Type B pancreatic cell (in vitro differentiated cells): ENCODE measurements around the gene TEX51. TPM values are rescaled to one million over a fixed set of nuclear protein-coding genes. Genes with fewer than 3 reads are reported as not detected.

Experiments used
- DNase-seq: peaks from one replicate; pipeline ENCODE4 v3.0.0; 2021; ENCODE audit warnings: mixed read lengths; ENCODE audit not compliant: unreplicated experiment; ENCODE audit errors: extremely low spot score
- H3K27ac Mint-ChIP-seq: 2 replicates; pipeline ENCODE4 v1.8.0; 2021; ENCODE audit warnings: mild to moderate bottlenecking, mixed read lengths
- H3K27me3 Mint-ChIP-seq: 2 replicates; pipeline ENCODE4 v1.8.0; 2021; ENCODE audit warnings: mixed read lengths
- H3K36me3 Mint-ChIP-seq: 2 replicates; pipeline ENCODE4 v1.8.0; 2021; ENCODE audit warnings: mixed read lengths
- H3K4me1 Mint-ChIP-seq: one replicate; pipeline ENCODE4 v1.8.0; 2021; ENCODE audit warnings: mixed read lengths; ENCODE audit not compliant: unreplicated experiment
- H3K4me3 Mint-ChIP-seq: 2 replicates; pipeline ENCODE4 v1.8.0; 2021; ENCODE audit warnings: mild to moderate bottlenecking, mixed read lengths
- H3K9me3 Mint-ChIP-seq: 2 replicates; pipeline ENCODE4 v1.8.0; 2021; ENCODE audit warnings: mixed read lengths
- total RNA-seq: library from RNA; stranded (reverse); gene quantifications from 2 replicates; pipeline ENCODE4 v1.2.1, GENCODE V29; 2021; ENCODE audit warnings: low replicate concordance
- TF ChIP-seq, protein P1 (sequence below): fragments of 200-600 bp; sonication (generic); conservative IDR thresholded peaks from 2 replicates; pipeline ENCODE4 v1.5.0; 2021; ENCODE audit warnings: antibody characterized with exemption, mild to moderate bottlenecking

Gene TEX51
- total RNA-seq, 1 donor from 2014 or later, result not detected

DNA sequence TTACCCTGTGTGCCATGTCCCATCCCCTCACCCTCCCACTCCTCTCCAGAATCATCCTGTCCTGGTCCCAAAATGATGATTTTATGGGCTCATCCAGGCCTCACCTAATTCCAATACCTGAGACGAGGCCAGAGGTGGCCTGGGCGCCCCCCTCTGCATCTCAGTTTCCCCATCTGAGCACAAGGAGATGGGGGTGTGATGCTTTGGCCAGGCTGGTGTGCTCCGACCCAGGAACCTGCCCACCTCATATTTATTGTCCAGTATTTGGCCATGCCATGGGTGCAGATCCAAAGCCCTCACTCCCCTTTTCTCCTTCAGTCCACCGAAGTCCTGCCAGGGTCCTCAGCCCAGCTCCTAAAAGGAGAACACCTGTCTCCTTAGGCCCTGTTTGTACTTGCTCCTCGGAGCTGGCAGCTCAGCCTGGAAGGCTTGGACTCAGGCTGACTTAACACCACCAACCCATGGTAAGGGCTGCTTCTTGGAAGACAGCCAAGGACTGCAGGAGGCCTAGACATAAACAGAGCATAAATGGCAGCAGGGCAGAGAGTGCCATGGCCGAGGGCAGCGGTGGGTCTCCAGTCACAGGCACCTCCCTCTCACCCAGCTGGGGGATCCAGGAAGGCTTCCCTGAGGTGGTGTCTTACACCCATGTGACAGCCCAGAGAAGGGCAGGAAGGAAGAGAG is 3.6 kb downstream of the TEX51 start:
- peaks cover 10% of the 10 kb centered on the region for H3K27me3 Mint-ChIP-seq
- H3K4me1 Mint-ChIP-seq, result no peaks in the 10 kb centered on the region
- H3K27ac Mint-ChIP-seq, result no peak overlapping the region
- peak; percentile 34 for DNase-seq
- H3K4me3 Mint-ChIP-seq, result no peak overlapping the region
- no peaks in the 10 kb centered on the region for H3K36me3 Mint-ChIP-seq
- TF ChIP-seq, protein P1, sequence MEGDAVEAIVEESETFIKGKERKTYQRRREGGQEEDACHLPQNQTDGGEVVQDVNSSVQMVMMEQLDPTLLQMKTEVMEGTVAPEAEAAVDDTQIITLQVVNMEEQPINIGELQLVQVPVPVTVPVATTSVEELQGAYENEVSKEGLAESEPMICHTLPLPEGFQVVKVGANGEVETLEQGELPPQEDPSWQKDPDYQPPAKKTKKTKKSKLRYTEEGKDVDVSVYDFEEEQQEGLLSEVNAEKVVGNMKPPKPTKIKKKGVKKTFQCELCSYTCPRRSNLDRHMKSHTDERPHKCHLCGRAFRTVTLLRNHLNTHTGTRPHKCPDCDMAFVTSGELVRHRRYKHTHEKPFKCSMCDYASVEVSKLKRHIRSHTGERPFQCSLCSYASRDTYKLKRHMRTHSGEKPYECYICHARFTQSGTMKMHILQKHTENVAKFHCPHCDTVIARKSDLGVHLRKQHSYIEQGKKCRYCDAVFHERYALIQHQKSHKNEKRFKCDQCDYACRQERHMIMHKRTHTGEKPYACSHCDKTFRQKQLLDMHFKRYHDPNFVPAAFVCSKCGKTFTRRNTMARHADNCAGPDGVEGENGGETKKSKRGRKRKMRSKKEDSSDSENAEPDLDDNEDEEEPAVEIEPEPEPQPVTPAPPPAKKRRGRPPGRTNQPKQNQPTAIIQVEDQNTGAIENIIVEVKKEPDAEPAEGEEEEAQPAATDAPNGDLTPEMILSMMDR, result no peak
- H3K9me3 Mint-ChIP-seq, result peaks cover 17% of the 10 kb centered on the region

DNA sequence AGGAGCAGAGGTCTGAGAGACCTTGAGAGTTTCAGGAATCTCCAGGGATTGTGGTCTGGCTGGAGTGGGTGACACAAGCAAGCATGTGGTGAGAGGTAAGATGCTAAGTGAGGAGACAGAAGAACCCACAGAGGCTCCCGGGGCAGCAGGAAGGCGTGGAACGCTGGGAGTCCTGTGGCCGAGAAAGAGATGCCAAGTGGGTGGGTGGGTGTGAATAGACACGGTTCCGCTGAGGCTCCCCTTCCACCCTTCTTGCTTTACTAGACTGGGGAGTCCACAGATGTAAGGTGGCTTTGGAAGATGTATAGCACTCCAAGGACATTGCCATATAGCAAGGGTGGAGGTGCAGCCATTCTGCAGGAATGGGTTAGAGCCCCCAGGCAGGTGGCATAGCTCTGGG is 4.2 kb downstream of the TEX51 start:
- TF ChIP-seq, protein P1, result no peak
- Mint-ChIP-seq H3K9me3 (peaks cover 17% of the 10 kb centered on the region), H3K27ac (no peak overlapping the region), H3K4me3 (no peak overlapping the region), H3K36me3 (no peaks in the 10 kb centered on the region), H3K27me3 (peaks cover 15% of the 10 kb centered on the region), H3K4me1 (peaks cover 2% of the 10 kb centered on the region)
- peak; percentile 49 for DNase-seq

DNA sequence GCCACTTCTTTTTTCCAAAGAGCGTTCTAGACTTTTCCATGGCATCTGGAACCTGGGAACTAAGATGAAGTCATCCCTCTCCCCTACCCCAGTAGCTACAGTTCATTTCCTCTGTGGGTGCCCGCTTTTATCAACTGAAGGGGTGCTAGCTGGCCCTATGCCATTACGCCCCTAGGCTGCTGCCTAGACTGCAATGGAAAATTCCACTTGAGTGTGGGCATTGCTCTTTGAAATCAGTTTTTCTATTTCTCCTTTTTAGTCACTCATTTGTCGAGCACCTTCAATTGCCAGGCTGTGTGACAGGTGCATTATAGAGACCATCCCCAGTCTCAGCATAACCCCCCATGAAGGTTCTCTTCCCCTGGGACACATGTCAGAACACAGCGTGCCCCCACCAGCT is 7.3 kb downstream of the TEX51 start:
- H3K27me3 Mint-ChIP-seq, result peaks cover 11% of the 10 kb centered on the region
- no peak overlapping the region for H3K4me3 Mint-ChIP-seq
- TF ChIP-seq, protein P1, result no peak
- no peaks in the 10 kb centered on the region for H3K36me3 Mint-ChIP-seq
- no peak overlapping the region for H3K27ac Mint-ChIP-seq
- peaks cover 17% of the 10 kb centered on the region for H3K9me3 Mint-ChIP-seq
- peak; percentile 18 for DNase-seq
- peaks cover 18% of the 10 kb centered on the region for H3K4me1 Mint-ChIP-seq

DNA sequence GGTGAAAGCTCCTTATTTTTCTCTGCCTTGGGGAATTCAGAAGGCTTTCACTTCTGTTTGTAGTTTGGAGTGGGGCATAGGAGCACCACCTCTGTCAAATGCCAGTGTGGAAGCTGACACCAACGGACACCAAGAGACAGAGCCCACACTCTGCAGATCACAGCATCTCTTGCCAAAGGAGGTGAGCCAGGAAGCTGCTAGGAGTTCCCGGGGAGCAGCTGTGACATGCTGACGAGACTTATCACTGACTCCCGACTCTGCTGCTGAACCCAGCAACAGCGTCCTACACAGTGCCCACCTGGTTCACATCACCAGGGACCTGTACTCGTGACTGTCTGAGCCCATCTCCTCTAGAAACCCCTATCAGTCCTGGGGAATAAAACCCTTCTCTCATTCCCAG is 8.1 kb downstream of the TEX51 start:
- Mint-ChIP-seq H3K27ac (no peak overlapping the region), H3K4me3 (no peak overlapping the region), H3K36me3 (no peaks in the 10 kb centered on the region), H3K9me3 (peaks cover 17% of the 10 kb centered on the region), H3K27me3 (peaks cover 11% of the 10 kb centered on the region), H3K4me1 (peaks cover 18% of the 10 kb centered on the region)
- TF ChIP-seq, protein P1, result no peak
- peak; percentile 45 for DNase-seq

DNA sequence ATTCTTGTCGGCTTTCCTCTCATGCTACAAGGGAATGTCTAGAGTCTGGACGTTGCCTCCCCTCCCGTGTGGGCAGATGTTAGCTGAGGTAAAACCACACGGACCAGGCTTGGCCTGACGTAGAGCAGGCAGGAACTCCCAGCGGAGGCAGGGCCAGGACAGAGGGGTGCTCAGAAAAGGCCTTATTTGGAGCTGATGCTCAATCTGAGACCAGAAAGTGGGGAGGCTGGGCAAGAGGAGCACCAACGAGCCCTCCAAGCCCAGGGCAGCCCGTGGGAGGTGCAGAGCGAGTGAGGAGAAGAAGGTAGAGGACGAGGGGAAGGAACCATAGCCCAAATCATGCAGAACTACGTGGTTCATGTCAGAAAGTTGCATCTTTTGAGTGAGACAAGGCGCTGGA is 9.0 kb downstream of the TEX51 start:
- peaks cover 11% of the 10 kb centered on the region for H3K27me3 Mint-ChIP-seq
- H3K9me3 Mint-ChIP-seq, result peaks cover 17% of the 10 kb centered on the region
- no peak overlapping the region for H3K4me3 Mint-ChIP-seq
- no peak overlapping the region for H3K27ac Mint-ChIP-seq
- H3K4me1 Mint-ChIP-seq, result peaks cover 18% of the 10 kb centered on the region
- TF ChIP-seq, protein P1, result no peak
- peak; percentile 48 for DNase-seq
- no peaks in the 10 kb centered on the region for H3K36me3 Mint-ChIP-seq
